LNCAP (cell line): ENCODE measurements around the gene CFAP61.

Experiments used
- TF ChIP-seq, protein P1 (sequence below): fragments of 450-650 bp; IDR thresholded peaks from 2 replicates; pipeline ENCODE4 v1.5.1; 2017; ENCODE audit warnings: mild to moderate bottlenecking

The CFAP61 gene

DNA sequence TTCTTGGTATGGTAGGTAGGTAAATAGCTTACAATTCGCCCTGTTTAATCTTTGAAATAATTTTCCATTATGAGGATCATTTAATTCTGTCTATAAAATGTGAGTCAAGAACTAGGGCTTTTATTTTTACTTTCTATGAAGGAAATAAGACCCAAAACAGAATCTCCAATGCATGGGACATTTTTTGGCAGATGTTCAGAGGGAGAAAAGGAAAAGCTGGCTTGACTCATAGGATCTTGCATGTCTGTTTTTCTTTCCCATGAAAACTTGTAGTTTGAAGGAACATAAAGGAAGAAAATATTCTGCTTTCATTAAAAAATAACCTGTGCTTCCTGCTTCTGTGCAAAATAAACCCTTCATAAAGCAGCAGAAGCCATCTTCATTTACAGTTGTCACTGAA lies 172.5 kb downstream of the CFAP61 start:
- TF ChIP-seq, protein P1, sequence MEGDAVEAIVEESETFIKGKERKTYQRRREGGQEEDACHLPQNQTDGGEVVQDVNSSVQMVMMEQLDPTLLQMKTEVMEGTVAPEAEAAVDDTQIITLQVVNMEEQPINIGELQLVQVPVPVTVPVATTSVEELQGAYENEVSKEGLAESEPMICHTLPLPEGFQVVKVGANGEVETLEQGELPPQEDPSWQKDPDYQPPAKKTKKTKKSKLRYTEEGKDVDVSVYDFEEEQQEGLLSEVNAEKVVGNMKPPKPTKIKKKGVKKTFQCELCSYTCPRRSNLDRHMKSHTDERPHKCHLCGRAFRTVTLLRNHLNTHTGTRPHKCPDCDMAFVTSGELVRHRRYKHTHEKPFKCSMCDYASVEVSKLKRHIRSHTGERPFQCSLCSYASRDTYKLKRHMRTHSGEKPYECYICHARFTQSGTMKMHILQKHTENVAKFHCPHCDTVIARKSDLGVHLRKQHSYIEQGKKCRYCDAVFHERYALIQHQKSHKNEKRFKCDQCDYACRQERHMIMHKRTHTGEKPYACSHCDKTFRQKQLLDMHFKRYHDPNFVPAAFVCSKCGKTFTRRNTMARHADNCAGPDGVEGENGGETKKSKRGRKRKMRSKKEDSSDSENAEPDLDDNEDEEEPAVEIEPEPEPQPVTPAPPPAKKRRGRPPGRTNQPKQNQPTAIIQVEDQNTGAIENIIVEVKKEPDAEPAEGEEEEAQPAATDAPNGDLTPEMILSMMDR: no peak

DNA sequence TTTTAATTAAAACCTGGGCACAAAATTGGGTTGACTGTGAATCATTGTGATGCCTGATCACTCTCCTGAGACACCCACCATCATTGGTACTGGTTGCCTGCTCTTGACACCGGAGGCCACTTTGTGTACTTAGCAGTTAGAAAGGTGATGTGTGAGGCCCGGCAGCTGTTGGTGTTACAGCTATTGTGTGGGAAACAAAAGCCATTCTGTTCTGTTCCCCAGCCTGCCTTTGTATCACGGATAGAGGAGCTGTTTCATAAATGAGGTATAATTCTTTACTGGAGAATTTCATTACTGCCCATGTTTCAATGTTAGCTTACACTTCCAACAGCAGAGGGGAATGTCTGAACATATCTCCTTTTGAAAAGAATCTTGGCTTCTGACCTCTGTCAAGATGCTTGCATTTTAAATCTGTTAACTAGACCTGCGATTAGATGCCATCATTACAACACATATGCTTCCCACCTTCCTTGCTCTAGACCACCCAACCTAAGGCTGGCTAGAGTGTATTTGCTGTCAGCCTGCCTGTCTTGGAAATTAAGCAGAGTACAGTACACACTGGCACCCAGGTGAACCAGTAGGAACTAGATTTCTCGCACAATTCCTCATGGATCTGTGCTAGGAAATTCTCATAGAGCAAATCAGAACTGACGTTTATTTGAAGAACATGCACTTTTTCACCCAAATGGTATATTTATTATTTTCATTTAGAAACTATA lies 173.2 kb downstream of the CFAP61 start:
- TF ChIP-seq, protein P1: no peak

DNA sequence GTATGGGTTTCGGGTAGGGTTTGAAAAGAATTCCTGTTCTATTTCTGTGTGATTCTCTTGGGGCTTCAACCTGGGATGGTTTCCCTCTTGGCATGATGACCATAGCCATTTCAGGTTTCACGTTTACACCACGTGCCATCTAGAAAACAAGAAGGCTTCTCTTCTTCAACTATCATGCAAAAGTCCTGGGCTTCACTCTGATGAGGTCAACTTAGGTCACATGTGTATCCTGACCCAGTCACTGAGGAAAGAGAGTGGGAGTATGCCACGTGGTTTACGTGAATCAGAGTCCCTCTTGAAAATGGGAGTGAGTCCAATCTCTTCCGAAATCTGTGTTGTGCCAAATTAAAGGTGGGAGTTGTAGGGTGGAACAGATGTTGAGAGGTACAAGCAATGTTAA lies 174.2 kb downstream of the CFAP61 start:
- TF ChIP-seq, protein P1: no peak

GRCh38 chr20:20227013-20227571 lies 174.8 kb downstream of the CFAP61 start:
- TF ChIP-seq, protein P1: no peak

DNA sequence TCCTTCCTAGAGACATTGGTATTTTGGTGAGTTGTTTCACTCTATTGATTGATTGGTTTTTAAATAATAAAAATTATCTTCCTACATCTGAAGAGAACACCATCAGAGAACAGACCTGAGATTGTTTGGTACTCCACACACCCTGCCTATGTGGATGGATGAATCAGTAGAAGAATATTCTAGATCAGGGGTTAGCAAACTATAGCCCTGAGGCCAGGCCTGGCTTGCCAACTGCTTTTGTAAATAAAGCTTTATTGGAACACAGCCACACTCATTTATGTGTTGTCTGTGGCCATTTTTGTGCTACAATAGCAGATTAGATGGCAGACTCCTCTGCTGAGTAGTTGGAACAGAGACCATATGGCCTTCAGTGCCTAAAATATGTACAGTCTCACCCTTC lies 176.0 kb downstream of the CFAP61 start:
- TF ChIP-seq, protein P1: no peak

GRCh38 chr20:20229595-20229994 lies 177.3 kb downstream of the CFAP61 start:
- TF ChIP-seq, protein P1: no peak

GRCh38 chr20:20230741-20231140 lies 178.4 kb downstream of the CFAP61 start:
- TF ChIP-seq, protein P1: no peak
